Right lobe of liver (tissue), 6 donors: ENCODE measurements around the gene MEF2A. TPM values are rescaled to one million over a fixed set of nuclear protein-coding genes. Genes with fewer than 3 reads are reported as not detected.

ENCODE experiments used
- ATAC-seq, 4 donors: fragments of 200-7000 bp; cut with Tn5 transposase; one replicate each; pipeline ENCODE4 v1.9.1; 2020; ENCODE audit warnings: mild to moderate bottlenecking in 4 of 4, moderate library complexity in 4 of 4
- DNase-seq, 3 donors: peaks; one replicate each; pipeline ENCODE4 v3.0.0-alpha.2; 2020
- H3K27ac ChIP-seq, 3 donors: fragments of 200-600 bp; one replicate each; pipeline ENCODE4 v1.8.0; 2022
- H3K27me3 ChIP-seq, 2 donors: fragments of 200-600 bp; one replicate each; pipeline ENCODE4 v1.8.0; 2022
- H3K36me3 ChIP-seq, 4 donors: fragments of 200-600 bp; sonication (generic) in 1 of 4; one replicate each; pipeline versions ENCODE4 v1.5.1 to v1.8.0; 2017 to 2022; ENCODE audit warnings: control low read depth in 1 of 4
- H3K4me1 ChIP-seq, 4 donors: fragments of 200-600 bp; sonication (generic) in 1 of 4; one replicate each; pipeline versions ENCODE4 v1.5.1 to v1.8.0; 2017 to 2022; ENCODE audit warnings: control low read depth in 1 of 4
- H3K4me3 ChIP-seq, 3 donors: fragments of 200-600 bp; one replicate each; pipeline ENCODE4 v1.8.0; 2022
- H3K9me3 ChIP-seq, 4 donors: fragments of 200-600 bp; sonication (generic) in 1 of 4; one replicate each; pipeline versions ENCODE4 v1.5.1 to v1.8.0; 2017 to 2022; ENCODE audit warnings: control low read depth in 1 of 4
- POLR2A ChIP-seq: fragments of 450-650 bp; IDR thresholded peaks from one replicate; pipeline ENCODE4 v1.6.1; 2017; ENCODE audit warnings: antibody characterized with exemption, mild to moderate bottlenecking
- WGBS: methylation state at CpG from one replicate; pipeline ENCODE4 v1.1.6; 2018; ENCODE audit warnings: low coverage, low lambda C conversion rate; ENCODE audit not compliant: insufficient coverage; ENCODE audit errors: missing lambda C conversion rate; 5-methylcytosine and 5-hydroxymethylcytosine counted together
- intact Hi-C, 2 donors: fragments of 100-400 bp; cut with DNase I; formaldehyde crosslinking; loops; one replicate each; pipeline versions ENCODE4 v1.11.2 to v1.14.1; 2022
- total RNA-seq, 6 experiments: library from RNA; depleted of rRNA in 2 of 6; stranded (reverse); fragments of >200 nt in 2 of 6; fragmentation: NEBNext Ultra II Directional in 3 of 6; extraction: Animal tissue kit (Norgen Biotek cat#: 25700) in 3 of 6; gene quantifications; one replicate each; pipeline versions ENCODE4 v1.1.0 to v1.2.4, GENCODE V29; 2016 to 2023
- TF ChIP-seq, protein P1 (sequence below), 4 donors: fragments of 200-600 bp in 3 of 4; fragments of 450-650 bp in 1 of 4; IDR thresholded peaks; one replicate each; pipeline versions ENCODE4 v1.5.1 to v1.8.0; 2016 to 2022; ENCODE audit warnings: antibody characterized with exemption in 4 of 4, mild to moderate bottlenecking in 2 of 4
- donor health status: DM: no; HTN: yes; CAD: no.
- donor health status: DM: no; HTN: no; CAD: no.
- donor health status: DM: no; HTN: no; CAD: no.
- donor health status: DM: no; HTN: yes; CAD: no.
- donor health status: DM: no; HTN: yes; CAD: no.

MEF2A gene
- total RNA-seq, 6 experiments from 2014 or later, result 20.1 to 35.5 (median 25.4) TPM

DNA sequence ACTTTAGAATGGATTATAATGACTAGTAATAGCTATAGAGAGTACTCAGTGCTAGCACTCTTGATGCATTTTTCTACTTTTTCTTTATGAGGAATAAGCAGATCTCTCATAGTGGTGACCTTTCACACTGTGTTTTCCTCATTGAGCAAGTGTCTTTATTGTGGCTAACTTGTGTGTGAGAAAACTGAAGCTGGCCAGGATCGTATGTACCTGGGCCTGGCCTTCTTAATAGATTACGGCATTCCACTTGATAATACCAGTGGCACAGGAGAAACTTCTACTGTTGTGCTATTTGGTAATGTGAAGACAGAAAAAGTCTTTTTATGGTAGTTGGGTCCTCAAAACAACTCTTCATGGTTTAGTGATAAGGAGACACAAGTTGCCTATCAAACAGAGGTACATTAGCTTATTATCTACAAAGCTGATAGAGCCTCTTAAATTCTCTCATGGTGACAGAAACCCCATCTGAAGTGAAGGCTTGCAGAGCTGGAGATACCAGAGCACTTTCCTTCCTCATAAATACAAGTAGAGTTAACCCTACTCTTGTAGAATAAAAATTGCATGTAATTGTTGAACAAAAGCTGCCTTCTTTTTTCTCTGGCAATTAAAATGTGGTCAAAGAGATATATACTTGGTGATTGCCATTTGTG lies 102.9 kb downstream of the MEF2A start:
- ATAC-seq, result peak in 3 of 4 donors; percentile 24 to 62 (median 53)

GRCh38 chr15:99669250-99669649 lies 103.5 kb downstream of the MEF2A start:
- no peaks in the 10 kb centered on the region for H3K36me3 ChIP-seq
- TF ChIP-seq POLR2A, result no peak
- TF ChIP-seq, protein P1, sequence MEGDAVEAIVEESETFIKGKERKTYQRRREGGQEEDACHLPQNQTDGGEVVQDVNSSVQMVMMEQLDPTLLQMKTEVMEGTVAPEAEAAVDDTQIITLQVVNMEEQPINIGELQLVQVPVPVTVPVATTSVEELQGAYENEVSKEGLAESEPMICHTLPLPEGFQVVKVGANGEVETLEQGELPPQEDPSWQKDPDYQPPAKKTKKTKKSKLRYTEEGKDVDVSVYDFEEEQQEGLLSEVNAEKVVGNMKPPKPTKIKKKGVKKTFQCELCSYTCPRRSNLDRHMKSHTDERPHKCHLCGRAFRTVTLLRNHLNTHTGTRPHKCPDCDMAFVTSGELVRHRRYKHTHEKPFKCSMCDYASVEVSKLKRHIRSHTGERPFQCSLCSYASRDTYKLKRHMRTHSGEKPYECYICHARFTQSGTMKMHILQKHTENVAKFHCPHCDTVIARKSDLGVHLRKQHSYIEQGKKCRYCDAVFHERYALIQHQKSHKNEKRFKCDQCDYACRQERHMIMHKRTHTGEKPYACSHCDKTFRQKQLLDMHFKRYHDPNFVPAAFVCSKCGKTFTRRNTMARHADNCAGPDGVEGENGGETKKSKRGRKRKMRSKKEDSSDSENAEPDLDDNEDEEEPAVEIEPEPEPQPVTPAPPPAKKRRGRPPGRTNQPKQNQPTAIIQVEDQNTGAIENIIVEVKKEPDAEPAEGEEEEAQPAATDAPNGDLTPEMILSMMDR (IDR thresholded peaks at IDR 0.05), result no peak
- H3K4me3 ChIP-seq, result no peak overlapping the region
- H3K4me1 ChIP-seq, result peaks cover 0 to 33% (median 4%) of the 10 kb centered on the region in 4 donors
- DNase-seq (no peak), ATAC-seq (no peak)
- H3K27me3 ChIP-seq, result no peaks in the 10 kb centered on the region
- no peaks in the 10 kb centered on the region for H3K9me3 ChIP-seq
- WGBS, result 100% methylated on average over 1 of the region's 1 CpG
- intact Hi-C loops, result no loop called here
- H3K27ac ChIP-seq, result no peak overlapping the region

More for the DNA sequence above, 102.9 kb downstream of the MEF2A start:
- intact Hi-C loops, result no loop called here
- Histone ChIP-seq H3K27me3 (no peaks in the 10 kb centered on the region), H3K4me3 (no peak overlapping the region), H3K27ac (no peak overlapping the region), H3K4me1 (peaks cover 0 to 27% (median under 1%) of the 10 kb centered on the region in 4 donors), H3K9me3 (no peaks in the 10 kb centered on the region), H3K36me3 (no peaks in the 10 kb centered on the region)
- TF ChIP-seq, protein P1 (IDR thresholded peaks at IDR 0.05), result no peak
- TF ChIP-seq POLR2A, result no peak
- DNase-seq, result no peak
- 73% methylated on average over 2 of the region's 2 CpGs for WGBS

DNA sequence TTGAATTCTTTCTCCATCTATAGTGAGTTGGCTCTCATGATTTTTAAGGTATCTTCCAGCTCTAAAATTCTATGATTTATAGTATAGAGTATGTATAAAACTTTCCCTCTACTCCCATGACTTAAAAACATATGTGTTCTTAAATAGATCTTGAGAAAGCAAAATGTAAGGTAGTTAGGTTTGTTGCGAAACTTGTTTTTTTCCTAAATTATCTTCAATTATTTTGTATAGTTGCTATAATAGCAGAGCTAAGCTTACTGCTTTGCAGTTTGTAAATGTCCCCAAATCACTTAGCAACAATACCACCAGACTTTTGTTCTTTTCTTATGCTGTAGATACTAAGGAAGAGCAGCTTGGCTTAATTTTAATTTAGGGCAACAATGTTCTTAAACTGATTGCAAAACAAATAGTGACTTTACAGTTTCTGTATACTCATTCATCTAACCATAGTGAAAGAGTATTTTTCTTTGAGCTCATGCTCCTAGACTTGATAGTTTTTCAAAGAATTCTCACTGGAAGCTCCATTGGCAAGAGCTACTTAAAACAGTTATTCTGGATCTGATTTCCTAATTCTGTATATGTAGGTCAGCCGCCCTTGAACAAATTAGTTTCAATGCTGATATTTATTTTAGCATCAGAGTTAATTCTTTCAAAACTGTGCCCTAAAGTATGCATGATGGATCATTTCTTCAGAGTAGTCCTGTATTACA lies 106.3 kb downstream of the MEF2A start:
- ATAC-seq (peak; percentile 29 to 61 (median 51)), DNase-seq (no peak)
- peaks cover 0 to 36% (median 5%) of the 10 kb centered on the region in 4 donors for H3K4me1 ChIP-seq
- intact Hi-C loops, result no loop called here
- peaks cover 0 to 15% (median 6%) of the 10 kb centered on the region in 4 donors for H3K36me3 ChIP-seq
- H3K27me3 ChIP-seq, result no peaks in the 10 kb centered on the region
- WGBS, result 73% methylated on average over 2 of the region's 2 CpGs
- no peaks in the 10 kb centered on the region for H3K9me3 ChIP-seq
- no peak overlapping the region for H3K27ac ChIP-seq
- H3K4me3 ChIP-seq, result no peak overlapping the region
- TF ChIP-seq POLR2A, result no peak
- TF ChIP-seq, protein P1 (IDR thresholded peaks at IDR 0.05), result no peak

GRCh38 chr15:99673111-99673510 lies 107.3 kb downstream of the MEF2A start:
- ATAC-seq (no peak), DNase-seq (no peak)
- Histone ChIP-seq H3K4me3 (no peak overlapping the region), H3K9me3 (no peaks in the 10 kb centered on the region), H3K27ac (no peak overlapping the region), H3K27me3 (no peaks in the 10 kb centered on the region), H3K4me1 (peaks cover 0 to 26% (median 5%) of the 10 kb centered on the region in 4 donors), H3K36me3 (peaks cover 0 to 15% (median 6%) of the 10 kb centered on the region in 4 donors)
- 100% methylated on average over 1 of the region's 1 CpG for WGBS
- TF ChIP-seq, protein P1 (IDR thresholded peaks at IDR 0.05), result no peak
- no peak for TF ChIP-seq POLR2A
- intact Hi-C loops, result no loop called here
